GM21360 (cell line): Measurements from ENCODE around the gene NECTIN1.
A peak's percentile ranks its signal among the peaks of the same experiment; 100 is the strongest.

ENCODE experiments used
- ATAC-seq: cut with Tn5 transposase; IDR thresholded peaks from one replicate; pipeline ENCODE4 v1.9.1; 2021; ENCODE audit warnings: mild to moderate bottlenecking, moderate library complexity; ENCODE audit not compliant: unreplicated experiment

Gene NECTIN1

DNA sequence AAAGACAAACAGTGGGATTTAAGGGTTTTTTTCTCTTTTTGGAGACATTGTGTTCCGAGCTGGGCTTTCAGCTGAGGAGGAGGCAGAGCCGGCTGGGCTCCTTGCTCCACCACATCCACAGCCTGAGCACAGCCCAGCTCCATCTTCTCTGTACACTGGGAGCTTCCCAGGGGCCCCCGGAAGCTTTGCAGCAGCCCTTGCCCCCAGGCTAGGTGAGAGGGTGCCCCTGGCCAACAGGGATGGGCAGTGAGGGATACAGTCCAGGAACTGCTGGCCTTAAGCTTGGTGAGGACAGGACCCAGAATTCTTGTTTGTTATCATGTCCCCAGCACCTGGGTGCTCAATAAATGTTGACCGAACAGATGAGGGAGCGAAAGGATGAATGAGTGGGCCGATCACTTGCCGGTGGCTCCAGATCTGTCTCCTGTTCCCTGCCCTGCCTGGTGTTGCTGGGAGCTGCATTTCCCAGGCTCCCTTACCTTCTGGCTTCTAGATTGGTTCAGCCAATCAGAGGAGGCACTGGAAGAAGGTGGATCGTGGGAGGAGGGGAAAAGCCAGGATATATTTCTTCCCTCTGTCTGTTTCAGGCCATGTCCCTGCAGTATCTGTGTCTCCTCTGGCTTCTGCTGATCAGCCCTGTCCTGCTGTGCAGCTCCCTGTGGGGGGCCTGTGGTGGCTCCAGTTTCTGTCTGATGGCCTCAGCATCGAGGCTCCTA, 26.5 kb upstream of the NECTIN1 start:
- no peak for ATAC-seq

DNA sequence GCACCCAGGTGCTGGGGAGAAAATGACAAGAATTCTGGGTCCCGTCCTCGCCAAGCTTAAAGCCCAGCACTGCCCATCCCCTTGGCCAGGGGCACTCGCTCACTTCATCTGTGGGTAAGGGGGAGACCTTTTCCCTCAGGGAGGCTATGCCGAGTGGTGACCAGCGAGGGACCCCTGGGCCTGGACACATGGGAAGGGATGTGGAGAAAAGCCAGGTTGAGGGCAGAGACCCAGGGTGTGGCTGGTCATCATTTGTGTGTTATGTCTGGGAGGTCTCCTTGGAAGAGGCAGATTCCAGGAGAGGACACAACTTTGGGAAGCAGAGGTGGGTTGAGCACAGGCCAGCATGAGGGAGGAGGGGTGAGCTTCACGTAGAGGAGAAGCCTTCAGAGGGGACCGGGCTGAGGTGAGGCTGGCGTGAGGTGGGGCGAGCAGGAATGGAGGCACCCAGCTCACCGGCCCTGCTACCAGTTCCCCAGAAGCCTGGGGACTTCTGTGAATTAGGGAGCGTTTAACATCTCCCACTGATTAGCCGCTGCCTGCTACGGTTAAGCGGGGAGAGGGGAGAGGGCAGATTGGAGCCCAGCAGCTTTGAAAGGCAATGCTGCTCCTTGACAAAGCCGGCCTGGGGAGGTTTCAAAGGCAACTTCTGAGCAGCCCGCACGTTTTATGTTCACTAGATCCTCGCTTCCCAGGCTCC, 25.8 kb upstream of the NECTIN1 start:
- ATAC-seq: no peak

DNA sequence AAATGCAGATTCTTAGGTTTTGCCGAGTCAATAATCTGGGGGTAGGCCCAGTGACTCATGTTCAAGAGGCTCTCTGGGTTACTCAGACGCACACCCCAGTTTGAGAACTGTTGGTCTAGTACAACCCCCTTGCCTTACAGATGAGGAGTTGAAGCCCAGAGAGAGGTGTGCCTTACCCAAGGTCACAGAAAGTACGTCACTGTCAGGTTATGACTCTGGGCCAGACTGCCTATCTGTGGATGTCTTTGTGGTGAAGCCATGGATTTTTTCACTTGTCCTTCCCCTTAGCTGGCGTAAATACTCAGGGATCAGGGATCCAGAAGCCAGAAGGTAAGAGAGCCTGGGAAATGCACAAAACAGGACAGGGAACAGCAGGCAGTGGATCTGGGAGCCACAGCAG, 25.2 kb upstream of the NECTIN1 start:
- no peak for ATAC-seq

DNA sequence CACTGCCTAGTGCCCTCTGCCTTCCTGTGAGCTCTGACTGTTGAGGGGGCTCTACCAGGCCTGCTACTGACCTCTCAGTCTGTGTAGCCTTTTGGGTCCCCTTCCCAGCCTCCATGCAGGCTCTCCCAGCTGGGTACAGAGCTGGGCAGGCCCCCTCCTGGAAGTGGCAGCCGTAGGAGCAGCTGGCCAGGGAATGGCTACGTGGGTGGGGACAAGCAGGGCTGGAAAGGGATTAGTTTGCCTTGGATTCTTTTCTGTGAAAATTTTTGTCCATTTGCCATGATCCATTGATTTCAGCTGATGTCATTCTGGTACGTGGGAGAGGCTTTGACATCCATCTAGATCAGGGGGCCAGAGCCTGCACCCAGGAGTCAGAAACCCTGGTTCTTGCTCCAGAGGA, 23.9 kb upstream of the NECTIN1 start:
- ATAC-seq: no peak

DNA sequence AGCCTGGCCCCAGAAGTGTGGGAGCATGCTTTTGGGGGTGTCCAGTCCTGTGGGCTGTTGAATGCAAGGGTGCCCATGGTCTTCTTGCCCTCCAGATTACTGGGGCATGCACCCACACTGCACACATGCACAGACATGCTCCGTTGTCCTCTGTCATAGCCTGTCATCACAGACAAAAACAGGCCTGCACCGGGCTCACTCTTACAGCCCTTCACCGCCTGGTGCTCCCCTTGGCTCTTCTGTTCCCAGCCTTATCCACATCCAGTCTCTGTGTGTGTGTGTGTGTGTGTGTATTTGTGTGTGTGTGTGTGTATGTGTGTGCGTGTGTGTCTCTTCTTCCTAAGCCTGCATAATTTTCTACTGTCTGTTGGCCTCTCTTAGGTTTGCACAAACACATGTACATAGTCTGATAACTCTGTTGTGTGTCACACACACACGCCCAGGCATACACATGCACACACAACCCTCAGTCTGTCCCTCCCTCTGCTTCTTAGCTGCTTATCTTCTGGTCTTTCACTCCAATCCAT, 23.4 kb upstream of the NECTIN1 start:
- ATAC-seq: no peak

DNA sequence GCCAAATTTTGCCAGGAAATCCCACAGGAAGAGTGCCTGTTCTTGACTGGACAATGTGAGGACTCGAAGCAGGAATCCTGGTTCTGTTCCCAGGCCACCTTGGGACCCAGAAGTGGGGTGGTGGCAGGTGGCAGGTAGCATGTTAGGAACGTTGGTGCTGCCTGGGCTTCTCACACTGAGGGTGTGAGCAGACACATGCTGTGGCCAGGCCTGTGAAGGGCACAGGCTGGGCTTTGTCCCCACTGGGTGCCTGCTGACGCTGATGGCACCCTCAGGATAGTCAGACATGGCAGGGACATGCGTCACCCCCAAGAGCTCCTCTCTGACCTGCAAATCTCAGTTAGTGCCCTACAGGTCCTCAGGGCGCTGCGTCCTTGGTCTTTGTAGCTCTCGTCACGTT, 21.1 kb upstream of the NECTIN1 start:
- ATAC-seq: no peak

DNA sequence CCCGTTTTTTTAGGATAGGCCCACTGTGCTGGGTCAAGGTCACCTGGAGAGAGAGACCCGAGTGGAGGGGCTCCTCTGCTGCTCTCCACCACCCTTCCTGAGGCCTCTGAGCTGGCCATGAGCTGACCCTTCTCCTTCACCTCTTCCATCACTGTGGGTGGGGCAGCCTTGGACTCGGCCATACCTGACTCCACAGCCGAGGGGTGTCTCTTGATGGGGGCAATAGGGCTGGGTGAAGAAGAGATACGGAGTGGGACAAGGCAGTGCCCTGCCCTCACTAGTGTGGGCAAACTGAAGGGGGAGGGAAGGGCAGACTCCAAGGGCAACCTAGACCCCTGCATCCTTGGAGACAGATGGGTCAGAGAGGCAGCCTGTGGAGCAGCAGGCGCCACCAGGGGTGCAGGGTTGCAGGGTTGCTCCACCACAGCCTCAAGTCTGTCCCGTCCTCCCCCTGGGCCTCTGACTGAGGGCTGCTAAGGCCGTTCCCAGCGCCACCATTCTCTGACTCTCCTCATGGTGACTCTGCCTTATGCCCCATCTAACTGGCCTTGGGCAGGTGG, 20.1 kb upstream of the NECTIN1 start:
- ATAC-seq: no peak

DNA sequence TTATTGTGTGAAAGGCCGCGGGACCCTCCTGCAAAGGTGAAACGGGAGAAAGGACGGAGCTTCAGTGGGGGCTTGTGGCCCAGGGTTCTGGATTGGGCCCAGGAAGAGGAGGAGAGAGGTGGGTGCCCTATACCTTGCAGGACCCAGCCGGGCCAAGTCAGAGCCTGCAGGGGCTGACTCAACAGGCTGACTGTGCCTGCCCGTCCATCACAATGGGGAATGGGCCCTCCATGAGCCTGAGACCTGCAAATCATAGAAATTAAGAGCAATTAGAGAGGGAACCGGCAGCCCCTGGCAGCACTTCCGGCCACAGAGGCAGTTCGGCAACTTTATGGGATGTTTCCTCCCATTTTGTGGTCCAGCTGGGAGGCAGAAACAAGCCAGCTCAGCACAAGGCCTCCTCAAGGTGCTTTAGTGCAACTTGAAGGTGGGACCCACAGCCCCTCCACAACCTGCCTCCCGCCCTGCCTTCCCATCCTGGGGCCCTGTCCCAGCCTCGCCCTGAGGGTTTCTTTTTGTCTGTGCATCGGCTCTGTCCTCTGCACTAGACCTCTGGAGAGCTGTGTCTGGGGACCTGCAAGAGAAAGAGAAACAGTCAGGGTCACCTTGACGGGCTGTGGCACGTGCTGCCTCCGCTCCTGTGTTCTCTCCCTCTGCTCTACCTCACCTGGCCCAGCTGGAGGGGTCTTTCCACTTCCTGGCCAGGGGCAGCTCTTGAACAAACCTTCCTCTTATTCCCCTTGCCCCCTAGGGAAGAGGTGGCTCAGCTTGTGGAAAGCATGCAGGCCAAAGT, 19.1 kb upstream of the NECTIN1 start:
- ATAC-seq: no peak

DNA sequence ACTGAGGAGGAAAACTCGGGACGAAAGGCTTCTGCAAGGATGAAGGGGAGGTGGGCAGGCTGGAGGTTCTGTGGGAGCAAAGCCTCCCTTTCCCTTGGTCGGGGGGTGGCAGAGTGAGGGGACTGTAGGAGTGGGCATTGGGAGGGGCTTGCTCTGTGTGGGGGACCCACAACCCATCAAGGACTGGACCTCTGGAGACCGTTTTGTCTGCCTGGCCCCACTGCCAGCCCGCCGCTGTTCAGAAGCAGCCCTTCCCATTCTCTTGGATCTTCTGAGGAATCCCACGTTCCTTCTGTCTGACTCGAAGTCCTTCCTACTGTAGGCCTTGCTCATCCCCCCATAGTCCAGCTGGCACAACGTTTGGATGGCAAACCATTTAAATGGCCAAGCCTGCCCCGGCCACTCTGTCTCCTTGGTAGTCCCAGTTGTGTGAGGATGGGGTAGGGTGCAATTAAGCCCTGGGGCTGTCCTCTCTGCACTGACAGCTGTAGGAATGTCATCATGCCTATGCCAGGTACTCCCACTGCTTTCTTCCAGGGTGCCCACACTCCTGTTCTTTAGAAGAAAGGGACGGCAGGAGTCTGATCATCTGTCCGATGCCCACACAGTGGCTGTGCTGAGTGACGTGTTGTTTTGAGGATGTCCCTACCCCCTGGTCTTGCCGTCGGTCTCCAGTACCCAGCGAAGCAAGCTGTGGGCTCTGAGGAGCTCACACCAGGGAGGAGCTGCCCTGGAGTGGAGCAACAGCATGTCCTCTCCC, 17.0 kb upstream of the NECTIN1 start:
- ATAC-seq: no peak

DNA sequence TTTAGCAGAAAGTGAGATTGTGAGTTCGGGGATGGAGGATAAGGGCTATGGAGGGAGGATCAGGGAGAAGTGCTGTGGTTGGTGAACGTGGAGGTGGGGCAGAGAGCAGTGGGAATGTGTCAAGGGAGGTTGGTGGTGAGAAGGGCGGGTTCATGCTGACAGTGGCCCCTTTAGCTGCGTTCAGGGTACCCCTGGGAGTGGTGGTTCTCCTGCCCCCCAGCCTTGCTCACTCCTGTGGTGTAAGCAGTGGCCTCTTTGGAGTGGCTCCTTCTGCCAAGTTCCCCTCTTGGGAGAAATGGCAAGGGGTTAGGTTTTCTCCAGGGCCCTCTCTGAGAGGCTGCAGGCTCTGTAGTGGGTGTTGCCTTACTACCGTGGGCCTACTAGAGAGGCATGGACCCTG, 16.1 kb upstream of the NECTIN1 start:
- no peak for ATAC-seq

DNA sequence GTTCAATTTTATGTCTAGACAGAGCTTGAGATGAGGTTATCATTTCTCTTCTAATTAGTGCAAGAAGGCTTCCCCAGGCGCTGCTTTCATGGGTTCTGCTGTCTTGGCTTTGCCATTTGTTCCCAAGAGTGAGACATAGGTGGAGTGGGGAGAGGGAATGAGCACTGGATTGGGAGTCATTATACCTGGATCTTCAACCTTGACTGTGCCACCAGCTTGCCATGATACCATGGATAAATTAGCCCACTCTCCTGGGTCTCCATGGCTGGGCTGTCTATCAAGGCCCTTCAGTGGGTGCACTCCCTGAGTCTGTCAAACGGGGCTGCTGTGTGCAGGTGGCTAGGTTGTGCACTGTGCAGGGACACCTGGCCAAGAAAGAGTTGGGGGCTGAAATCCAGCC, 15.6 kb upstream of the NECTIN1 start:
- ATAC-seq: no peak

DNA sequence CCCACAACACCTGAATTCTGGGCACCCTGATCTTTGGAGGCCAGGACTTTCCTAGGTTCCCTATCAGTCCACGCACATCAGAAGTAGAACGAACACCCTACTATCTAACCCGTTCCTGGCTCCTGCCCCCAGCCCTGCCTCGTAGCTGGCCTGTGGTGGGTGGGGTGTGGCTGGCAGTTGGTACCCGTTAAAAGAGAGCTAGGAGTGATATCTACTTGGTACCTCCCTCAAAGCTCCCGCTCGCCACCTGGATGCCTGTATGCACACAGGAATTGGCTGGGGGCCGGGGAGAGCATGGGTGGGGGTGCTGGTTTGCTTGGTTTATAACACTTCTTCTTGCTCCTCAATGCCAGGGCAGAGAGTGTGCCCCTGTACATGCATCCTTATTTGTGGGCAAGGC, 14.0 kb upstream of the NECTIN1 start:
- ATAC-seq: no peak

DNA sequence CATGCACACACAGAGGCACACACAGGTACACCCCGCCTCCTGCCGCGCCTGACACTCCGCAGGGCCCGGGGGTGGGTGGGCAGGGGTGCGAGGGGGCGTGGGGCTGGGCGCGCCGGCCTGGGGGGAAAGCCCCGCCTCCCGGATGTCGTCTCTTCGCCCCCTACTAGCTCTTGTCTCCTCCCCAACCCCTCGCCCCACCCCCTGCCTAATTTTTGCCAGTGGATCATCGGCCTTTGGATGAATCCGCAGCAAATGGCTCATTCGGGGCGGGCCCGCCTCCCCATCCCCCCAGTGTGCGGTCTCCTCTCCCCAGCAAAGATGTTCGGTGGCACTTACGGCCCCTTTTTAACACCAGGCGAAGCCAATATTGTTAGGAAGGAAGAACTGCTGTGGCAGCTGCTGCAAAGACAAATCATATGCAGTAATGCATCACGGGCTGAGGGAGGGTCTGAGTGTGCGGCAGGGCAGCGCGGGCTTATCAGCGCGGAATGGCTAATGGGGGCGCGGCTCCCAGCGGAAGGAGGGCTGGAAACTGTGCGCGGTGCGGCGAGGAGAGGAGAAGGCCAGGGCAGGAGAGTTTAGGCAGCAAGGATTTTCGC, 13.4 kb upstream of the NECTIN1 start:
- no peak for ATAC-seq

DNA sequence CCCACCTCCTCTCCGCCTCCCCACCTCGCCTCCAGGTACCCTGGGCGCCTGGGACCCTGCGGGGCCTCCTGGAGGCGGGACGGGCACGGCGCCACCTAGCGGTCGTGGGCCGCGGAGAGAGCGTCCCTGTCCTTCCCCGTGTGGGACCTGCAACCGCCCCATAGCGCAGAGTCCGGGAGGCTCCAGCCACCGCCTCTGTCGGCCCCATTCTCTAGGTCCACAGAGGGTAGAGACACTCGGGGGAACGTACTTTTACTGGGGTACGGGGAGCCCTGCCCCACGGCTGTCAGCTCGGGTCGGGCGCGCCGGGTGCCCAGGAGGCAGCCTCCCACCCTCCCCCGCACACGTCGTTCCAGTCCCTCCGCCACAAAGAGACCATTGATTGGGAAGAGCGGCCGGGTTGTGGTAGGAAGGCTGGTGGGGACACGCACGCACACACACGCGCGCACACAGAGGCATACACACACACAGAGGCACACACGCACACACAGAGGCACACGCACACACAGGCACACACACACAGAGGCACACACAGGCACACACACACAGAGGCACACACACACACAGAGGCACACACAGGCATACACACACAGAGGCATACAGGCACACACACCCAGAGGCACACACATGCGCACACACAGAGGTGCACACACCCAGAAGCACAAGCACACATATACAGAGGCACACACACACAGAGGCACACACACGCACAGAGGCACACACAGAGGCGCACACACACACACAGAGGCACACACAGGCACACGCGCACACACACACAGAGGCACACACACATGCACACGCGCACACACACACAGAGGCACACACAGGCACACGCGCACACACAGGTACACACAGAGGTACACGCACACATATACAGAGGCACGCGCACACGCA, 12.6 kb upstream of the NECTIN1 start:
- peak; percentile 57 for ATAC-seq

DNA sequence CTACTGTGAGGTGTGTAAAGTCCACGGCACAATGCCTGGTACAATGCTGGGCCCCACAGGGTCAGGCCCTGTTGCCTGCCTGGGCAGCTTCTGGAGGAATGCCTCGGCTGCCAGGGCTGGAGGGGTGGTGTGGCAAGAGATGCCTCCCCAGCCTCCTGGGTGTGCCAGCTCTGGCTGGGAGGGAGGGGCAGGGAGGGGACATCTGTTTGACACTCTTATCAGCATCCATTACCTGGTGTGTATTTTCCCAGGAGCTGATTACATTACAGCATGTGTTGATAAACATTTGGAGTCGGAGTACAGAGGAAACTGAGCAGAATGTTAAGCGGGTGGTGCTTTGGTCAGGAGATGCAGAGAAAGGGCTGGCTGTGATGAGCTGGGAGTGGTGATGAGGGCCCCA, 11.0 kb upstream of the NECTIN1 start:
- no peak for ATAC-seq

DNA sequence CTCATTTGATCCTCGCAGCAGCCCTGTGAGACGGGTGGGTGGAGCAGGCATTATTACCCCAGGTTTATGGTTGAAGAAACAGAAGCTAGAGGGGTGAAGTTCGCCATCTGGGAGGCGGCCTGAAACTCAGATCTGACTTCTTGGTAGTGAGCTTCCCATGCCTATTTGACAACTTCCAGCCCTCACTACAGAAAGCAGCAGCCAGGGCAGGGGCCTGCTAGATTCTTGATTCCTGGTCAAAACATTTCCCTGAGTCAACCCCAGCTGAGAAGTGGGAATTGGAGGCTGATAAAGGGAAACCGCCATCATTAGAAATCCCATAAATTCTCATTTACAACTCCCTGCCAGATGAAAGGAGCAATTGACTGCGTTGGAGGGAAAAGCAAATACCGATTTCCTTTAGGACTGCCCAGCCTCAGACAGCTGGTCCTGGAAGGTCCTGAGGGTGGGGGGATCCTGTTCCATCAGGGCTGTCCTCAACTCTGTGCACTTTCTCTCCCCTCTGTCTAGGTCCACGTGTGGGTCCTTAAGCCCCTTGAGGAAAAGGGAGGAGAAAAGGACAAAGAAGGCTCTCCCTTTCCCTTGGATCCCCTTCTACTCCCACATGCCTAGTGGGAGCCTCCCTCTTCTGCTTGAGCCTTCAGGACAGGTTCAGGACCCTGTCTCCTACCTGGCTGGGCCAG, 10.2 kb upstream of the NECTIN1 start:
- no peak for ATAC-seq

DNA sequence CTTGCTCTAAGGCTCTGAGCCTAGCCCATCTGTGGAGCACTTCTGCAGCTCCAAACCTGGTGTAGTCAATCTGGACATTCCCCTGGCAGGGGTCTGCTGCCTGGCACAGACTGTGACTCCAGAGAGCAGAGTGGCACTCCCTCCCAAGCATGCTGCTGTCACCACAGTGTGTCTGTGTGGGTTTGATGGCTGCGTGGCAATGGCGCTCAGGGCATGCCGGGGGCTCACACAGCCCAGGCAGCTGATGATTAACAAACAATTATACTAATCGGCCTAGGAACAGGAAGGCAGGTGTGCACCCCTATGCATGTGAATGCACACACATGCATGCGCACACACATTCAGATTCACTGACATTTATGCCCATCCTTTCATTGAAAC, 9.0 kb upstream of the NECTIN1 start:
- ATAC-seq: no peak

DNA sequence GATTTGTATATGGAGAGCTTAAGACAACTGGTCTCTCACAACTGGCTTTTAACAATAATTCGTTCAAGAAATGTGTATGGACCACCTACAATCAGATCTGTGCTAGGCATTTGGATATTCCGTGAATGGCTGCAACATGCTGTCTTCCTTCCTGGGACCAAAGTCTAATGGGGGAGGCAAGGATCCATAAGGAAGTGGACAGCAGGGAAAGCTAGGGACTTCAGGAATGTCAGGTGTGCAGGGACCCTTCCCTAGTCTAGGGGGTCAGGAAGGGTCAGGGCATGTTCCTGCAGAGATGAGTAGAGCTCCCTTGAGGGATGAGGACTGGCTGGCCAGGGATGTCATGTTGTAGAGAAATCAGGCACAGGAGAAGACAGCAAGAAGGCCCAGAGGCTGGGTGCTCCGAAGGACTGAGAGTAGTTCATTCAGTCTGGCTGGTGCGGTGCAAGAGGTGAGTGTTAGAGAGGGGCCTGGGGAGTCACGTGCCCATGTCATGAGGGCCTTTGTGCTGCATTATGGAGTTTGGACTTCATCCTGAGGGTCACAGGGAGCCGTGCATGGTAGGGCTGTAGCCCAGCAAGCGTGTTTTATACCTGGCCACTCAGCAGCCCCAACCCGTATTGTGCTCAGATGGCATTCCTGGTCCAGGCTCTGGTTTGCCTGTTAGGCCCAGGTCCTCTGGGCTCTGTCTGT, 8.5 kb upstream of the NECTIN1 start:
- no peak for ATAC-seq
